HK-2 (cell line): ENCODE measurements around the gene AK8.
A peak's percentile ranks its signal among the peaks of the same experiment; 100 is the strongest.

ENCODE experiments used
- DNase-seq: peaks from one replicate; pipeline ENCODE4 v3.0.0-alpha.2; 2018; ENCODE audit not compliant: unreplicated experiment

The AK8 gene

GRCh38 chr9:132887181-132888120, 9.4 kb upstream of the AK8 start:
- DNase-seq: no peak

- no peak for DNase-seq
Measured at GRCh38 chr9:132886334-132886725, 8.2 kb upstream of the AK8 start.

GRCh38 chr9:132885720-132886333, 7.7 kb upstream of the AK8 start:
- DNase-seq: no peak

- no peak for DNase-seq
Measured at GRCh38 chr9:132883349-132884294, 5.5 kb upstream of the AK8 start.

- DNase-seq: no peak
Measured at GRCh38 chr9:132882616-132883015, 4.5 kb upstream of the AK8 start.

GRCh38 chr9:132881826-132882225, 3.7 kb upstream of the AK8 start:
- DNase-seq: no peak

GRCh38 chr9:132880324-132880661, 2.2 kb upstream of the AK8 start:
- no peak for DNase-seq

GRCh38 chr9:132879457-132880323, 1.6 kb upstream of the AK8 start:
- DNase-seq: no peak

- DNase-seq: peak; percentile 31
Measured at GRCh38 chr9:132878695-132879456, 792 bp upstream of the AK8 start, which contains the start of gene SPACA9. Gene SPACA9 (plus strand): TSS chr9:132878898. CDS start chr9:132883948, 5,050 bp downstream.

GRCh38 chr9:132877458-132877823, 643 bp downstream of the AK8 start:
- DNase-seq: no peak

GRCh38 chr9:132876849-132877248, 1.2 kb downstream of the AK8 start:
- no peak for DNase-seq

GRCh38 chr9:132875159-132875558, 2.9 kb downstream of the AK8 start:
- no peak for DNase-seq

- DNase-seq: no peak
Measured at GRCh38 chr9:132873403-132873802, 4.7 kb downstream of the AK8 start.

GRCh38 chr9:132869266-132869665, 8.8 kb downstream of the AK8 start:
- no peak for DNase-seq

GRCh38 chr9:132866898-132867297, 11.2 kb downstream of the AK8 start:
- no peak for DNase-seq

GRCh38 chr9:132864691-132865090, 13.4 kb downstream of the AK8 start:
- DNase-seq: no peak

GRCh38 chr9:132864277-132864676, 13.8 kb downstream of the AK8 start:
- no peak for DNase-seq

- DNase-seq: no peak
Measured at GRCh38 chr9:132863096-132863495, 15.0 kb downstream of the AK8 start.

- DNase-seq: no peak
Measured at GRCh38 chr9:132862533-132862932, 15.6 kb downstream of the AK8 start.

- DNase-seq: no peak
Measured at GRCh38 chr9:132861666-132862065, 16.4 kb downstream of the AK8 start.
